ENCODE results near the gene TTLL12. TPM values are rescaled to one million over a fixed set of nuclear protein-coding genes. Genes with fewer than 3 reads are reported as not detected.

The TTLL12 gene
- total and polyA plus RNA-seq, 2 experiments from 2014 or later, result 46.7 to 147 TPM

DNA sequence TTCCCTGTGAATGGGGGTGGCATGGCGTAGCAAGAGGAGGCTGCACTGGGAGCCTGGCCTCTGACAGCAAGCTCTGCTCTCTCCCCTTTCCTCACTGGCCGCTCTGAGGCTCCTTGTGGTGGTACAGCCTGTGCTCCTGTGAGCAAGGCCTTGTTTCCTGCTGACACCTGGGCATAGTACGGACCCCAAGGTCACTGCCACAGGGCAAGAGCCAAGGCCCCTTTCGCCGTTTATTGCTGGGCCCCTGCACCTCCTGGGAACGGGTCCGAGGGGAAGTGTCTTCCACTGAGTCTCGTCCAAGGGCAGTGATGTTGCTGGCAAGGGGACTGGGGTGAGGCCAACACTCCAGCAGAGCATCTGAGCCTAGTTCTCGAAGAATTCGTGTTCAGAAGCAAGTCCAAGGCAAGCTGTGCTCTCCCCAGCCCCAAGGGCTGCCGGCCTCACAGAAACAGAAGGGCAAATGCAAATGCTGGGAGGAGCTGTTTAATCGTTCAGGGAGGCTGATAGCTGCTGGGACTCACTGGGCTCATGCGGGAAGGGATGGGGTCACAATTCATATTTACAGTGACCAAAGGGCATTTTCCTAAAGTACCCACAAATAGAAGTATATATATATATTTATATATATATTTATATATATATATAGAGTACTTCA is 15.9 kb upstream of the TTLL12 start (continued):
- no peak for TF ChIP-seq ZNF114 (CRISPR knock-in tag; IDR thresholded peaks at IDR 0.05)

DNA sequence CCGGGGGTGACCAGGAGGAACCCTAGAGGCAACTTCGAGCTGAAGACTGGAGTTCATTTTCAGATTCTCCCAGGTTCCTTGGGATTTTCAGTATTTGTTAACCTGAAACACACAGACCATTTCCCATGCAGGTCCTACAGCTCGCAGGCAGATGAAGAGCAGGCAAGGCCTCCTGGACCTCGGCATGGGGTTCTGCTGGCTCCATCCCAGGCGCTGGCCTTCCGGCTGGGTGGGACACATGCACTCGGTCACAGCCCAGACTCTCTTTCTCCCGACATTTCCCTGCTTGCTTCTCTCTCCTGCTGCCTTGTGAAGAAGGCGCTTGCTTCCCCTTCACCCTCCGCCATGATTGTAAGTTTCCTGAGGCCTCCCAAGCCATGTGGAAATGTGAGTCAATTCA is 15.4 kb upstream of the TTLL12 start:
- Histone ChIP-seq H3F3A (replicated peaks; ENCODE audit: low read depth) (0 out of 2 replicates have a peak, but pooled peaks cover 4% of the 10 kb centered on the region), H3K4me3 (no peak overlapping the region), H3K27me3 (ENCODE audit: insufficient read depth) (no peaks in the 10 kb centered on the region), H3K79me2 (replicated peaks; ENCODE audit: insufficient read depth) (no peaks in the 10 kb centered on the region), H2AFZ (no peak overlapping the region), H3K4me2 (no peak overlapping the region), H4K20me1 (replicated peaks; ENCODE audit: insufficient read depth) (no peaks in the 10 kb centered on the region), H3K36me3 (ENCODE audit: insufficient read depth) (no peaks in the 10 kb centered on the region), H3K27ac (ENCODE audit: low read depth) (no peak overlapping the region), H3K4me1 (ENCODE audit: insufficient read depth) (peaks cover 3% of the 10 kb centered on the region; the same call in 1 of the 2 replicates), H3K9me2 (ENCODE audit: insufficient read depth) (no peaks in the 10 kb centered on the region)
- Mint-ChIP-seq H3K36me3 (ENCODE audit: low read depth) (no peaks in the 10 kb centered on the region), H3K4me3 (no peak overlapping the region), H3K4me1 (peaks cover 12% of the 10 kb centered on the region), H3K27me3 (ENCODE audit: insufficient read depth, low read depth, poor library complexity) (peaks cover 11% of the 10 kb centered on the region), H3K27ac (no peak overlapping the region), H3K9me3 (no peaks in the 10 kb centered on the region; the same call in 2 of the 3 replicates)
- ATAC-seq (no peak), DNase-seq (ENCODE audit: low spot score) (no peak)
- TF ChIP-seq, protein P1, sequence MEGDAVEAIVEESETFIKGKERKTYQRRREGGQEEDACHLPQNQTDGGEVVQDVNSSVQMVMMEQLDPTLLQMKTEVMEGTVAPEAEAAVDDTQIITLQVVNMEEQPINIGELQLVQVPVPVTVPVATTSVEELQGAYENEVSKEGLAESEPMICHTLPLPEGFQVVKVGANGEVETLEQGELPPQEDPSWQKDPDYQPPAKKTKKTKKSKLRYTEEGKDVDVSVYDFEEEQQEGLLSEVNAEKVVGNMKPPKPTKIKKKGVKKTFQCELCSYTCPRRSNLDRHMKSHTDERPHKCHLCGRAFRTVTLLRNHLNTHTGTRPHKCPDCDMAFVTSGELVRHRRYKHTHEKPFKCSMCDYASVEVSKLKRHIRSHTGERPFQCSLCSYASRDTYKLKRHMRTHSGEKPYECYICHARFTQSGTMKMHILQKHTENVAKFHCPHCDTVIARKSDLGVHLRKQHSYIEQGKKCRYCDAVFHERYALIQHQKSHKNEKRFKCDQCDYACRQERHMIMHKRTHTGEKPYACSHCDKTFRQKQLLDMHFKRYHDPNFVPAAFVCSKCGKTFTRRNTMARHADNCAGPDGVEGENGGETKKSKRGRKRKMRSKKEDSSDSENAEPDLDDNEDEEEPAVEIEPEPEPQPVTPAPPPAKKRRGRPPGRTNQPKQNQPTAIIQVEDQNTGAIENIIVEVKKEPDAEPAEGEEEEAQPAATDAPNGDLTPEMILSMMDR (conservative IDR thresholded peaks at IDR 0.05; ENCODE audit: low read depth in 2 of 2), result no peak
- TF ChIP-seq POLR2AphosphoS5 (IDR thresholded peaks at IDR 0.05; ENCODE audit: low read depth) (no peak), ZNF331 (CRISPR knock-in tag; IDR thresholded peaks at IDR 0.05; ENCODE audit: low read depth) (no peak)

DNA sequence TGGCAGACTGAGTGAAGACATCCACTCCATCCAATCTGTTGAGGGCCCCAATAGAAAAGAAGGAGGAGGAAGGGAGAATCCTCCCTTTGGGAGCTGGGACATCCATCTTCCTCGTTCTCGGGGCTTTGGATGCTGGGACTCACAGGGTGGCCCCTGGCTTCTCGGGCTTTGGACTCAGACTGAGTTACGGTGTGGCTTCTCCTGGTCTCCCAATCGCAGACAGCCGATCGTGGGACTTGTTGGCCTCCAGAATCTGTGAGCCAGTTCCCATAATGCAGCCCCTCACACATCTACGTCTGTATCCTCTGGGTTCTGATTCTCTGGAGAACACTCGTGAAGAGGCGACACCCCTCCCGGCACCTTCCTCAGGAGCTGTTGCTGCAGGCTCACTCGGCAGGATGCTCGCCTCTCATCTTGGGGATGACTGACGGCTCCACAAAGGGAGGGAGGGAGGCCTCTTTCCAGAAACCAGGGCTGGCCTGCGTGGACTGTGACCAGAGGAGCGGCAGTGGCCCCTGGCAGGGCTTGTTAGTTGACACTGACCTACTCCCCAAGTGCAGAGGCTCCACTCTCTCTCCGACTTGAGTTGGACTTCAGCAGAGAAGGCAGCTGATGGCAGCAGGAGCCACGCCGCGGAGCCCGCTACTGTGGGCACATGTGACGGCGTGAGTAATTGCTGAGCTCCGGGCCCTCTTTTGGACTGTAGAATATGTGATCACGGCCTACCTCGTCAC is 14.7 kb upstream of the TTLL12 start:
- H3F3A ChIP-seq (replicated peaks; ENCODE audit: low read depth), result 0 out of 2 replicates have a peak, but pooled peaks cover 4% of the 10 kb centered on the region
- no peaks in the 10 kb centered on the region for H3K27me3 ChIP-seq (ENCODE audit: insufficient read depth)
- H3K79me2 ChIP-seq (replicated peaks; ENCODE audit: insufficient read depth), result no peaks in the 10 kb centered on the region
- H3K9me2 ChIP-seq (ENCODE audit: insufficient read depth), result no peaks in the 10 kb centered on the region
- H3K36me3 ChIP-seq (ENCODE audit: insufficient read depth), result no peaks in the 10 kb centered on the region
- DNase-seq (ENCODE audit: low spot score) (no peak), ATAC-seq (no peak)
- peaks cover 12% of the 10 kb centered on the region for H3K4me1 Mint-ChIP-seq
- no peak overlapping the region for H2AFZ ChIP-seq
- H3K27ac Mint-ChIP-seq, result no peak overlapping the region
- H4K20me1 ChIP-seq (replicated peaks; ENCODE audit: insufficient read depth), result no peaks in the 10 kb centered on the region
- no peaks in the 10 kb centered on the region; the same call in 2 of the 3 replicates for H3K9me3 Mint-ChIP-seq
- no peak overlapping the region for H3K4me2 ChIP-seq
- peaks cover 3% of the 10 kb centered on the region; the same call in 1 of the 2 replicates for H3K4me1 ChIP-seq (ENCODE audit: insufficient read depth)
- H3K27me3 Mint-ChIP-seq (ENCODE audit: insufficient read depth, low read depth, poor library complexity), result peaks cover 11% of the 10 kb centered on the region
- H3K27ac ChIP-seq (ENCODE audit: low read depth), result no peak overlapping the region
- no peak overlapping the region for H3K4me3 ChIP-seq
- no peak overlapping the region for H3K4me3 Mint-ChIP-seq
- no peaks in the 10 kb centered on the region for H3K36me3 Mint-ChIP-seq (ENCODE audit: low read depth)
- TF ChIP-seq NANOG (IDR thresholded peaks at IDR 0.05; ENCODE audit: borderline replicate concordance) (no peak), EZH2 (IDR thresholded peaks at IDR 0.05; ENCODE audit: low read depth, unreplicated experiment) (no peak)
- TF ChIP-seq, protein P2, sequence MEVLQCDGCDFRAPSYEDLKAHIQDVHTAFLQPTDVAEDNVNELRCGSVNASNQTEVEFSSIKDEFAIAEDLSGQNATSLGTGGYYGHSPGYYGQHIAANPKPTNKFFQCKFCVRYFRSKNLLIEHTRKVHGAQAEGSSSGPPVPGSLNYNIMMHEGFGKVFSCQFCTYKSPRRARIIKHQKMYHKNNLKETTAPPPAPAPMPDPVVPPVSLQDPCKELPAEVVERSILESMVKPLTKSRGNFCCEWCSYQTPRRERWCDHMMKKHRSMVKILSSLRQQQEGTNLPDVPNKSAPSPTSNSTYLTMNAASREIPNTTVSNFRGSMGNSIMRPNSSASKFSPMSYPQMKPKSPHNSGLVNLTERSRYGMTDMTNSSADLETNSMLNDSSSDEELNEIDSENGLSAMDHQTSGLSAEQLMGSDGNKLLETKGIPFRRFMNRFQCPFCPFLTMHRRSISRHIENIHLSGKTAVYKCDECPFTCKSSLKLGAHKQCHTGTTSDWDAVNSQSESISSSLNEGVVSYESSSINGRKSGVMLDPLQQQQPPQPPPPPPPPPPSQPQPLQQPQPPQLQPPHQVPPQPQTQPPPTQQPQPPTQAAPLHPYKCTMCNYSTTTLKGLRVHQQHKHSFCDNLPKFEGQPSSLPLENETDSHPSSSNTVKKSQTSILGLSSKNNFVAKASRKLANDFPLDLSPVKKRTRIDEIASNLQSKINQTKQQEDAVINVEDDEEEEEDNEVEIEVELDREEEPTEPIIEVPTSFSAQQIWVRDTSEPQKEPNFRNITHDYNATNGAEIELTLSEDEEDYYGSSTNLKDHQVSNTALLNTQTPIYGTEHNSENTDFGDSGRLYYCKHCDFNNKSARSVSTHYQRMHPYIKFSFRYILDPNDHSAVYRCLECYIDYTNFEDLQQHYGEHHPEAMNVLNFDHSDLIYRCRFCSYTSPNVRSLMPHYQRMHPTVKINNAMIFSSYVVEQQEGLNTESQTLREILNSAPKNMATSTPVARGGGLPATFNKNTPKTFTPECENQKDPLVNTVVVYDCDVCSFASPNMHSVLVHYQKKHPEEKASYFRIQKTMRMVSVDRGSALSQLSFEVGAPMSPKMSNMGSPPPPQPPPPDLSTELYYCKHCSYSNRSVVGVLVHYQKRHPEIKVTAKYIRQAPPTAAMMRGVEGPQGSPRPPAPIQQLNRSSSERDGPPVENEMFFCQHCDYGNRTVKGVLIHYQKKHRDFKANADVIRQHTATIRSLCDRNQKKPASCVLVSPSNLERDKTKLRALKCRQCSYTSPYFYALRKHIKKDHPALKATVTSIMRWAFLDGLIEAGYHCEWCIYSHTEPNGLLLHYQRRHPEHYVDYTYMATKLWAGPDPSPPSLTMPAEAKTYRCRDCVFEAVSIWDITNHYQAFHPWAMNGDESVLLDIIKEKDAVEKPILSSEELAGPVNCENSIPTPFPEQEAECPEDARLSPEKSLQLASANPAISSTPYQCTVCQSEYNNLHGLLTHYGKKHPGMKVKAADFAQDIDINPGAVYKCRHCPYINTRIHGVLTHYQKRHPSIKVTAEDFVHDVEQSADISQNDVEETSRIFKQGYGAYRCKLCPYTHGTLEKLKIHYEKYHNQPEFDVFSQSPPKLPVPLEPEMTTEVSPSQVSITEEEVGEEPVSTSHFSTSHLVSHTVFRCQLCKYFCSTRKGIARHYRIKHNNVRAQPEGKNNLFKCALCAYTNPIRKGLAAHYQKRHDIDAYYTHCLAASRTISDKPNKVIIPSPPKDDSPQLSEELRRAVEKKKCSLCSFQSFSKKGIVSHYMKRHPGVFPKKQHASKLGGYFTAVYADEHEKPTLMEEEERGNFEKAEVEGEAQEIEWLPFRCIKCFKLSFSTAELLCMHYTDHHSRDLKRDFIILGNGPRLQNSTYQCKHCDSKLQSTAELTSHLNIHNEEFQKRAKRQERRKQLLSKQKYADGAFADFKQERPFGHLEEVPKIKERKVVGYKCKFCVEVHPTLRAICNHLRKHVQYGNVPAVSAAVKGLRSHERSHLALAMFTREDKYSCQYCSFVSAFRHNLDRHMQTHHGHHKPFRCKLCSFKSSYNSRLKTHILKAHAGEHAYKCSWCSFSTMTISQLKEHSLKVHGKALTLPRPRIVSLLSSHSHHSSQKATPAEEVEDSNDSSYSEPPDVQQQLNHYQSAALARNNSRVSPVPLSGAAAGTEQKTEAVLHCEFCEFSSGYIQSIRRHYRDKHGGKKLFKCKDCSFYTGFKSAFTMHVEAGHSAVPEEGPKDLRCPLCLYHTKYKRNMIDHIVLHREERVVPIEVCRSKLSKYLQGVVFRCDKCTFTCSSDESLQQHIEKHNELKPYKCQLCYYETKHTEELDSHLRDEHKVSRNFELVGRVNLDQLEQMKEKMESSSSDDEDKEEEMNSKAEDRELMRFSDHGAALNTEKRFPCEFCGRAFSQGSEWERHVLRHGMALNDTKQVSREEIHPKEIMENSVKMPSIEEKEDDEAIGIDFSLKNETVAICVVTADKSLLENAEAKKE (CRISPR knock-in tag; IDR thresholded peaks at IDR 0.05), result no peak

Measured in GM23338 (cell line).